NCI-H1930 (cell line): Measurements from ENCODE around the gene HOMER3.
"Not testable (repeated sequence)": the region's sequence is repeated elsewhere in the genome, so short reads cannot be mapped to it uniquely, and the experiment has no call there.

ENCODE experiments used
- DNase-seq, 2 experiments: peaks; one replicate each; lab custom pipeline; 2025; lab: John Stamatoyannopoulos, UW

HOMER3 gene

GRCh38 chr19:18924684-18925213, 16.3 kb downstream of the HOMER3 start:
- no peak for DNase-seq

- DNase-seq, result no peak
Observed at GRCh38 chr19:18922228-18922985, 18.6 kb downstream of the HOMER3 start.

GRCh38 chr19:18921593-18921992, 19.4 kb downstream of the HOMER3 start:
- DNase-seq, result no peak

- no peak for DNase-seq
Observed at GRCh38 chr19:18920400-18920799, 20.6 kb downstream of the HOMER3 start.

GRCh38 chr19:18919900-18920214, 21.2 kb downstream of the HOMER3 start:
- no peak for DNase-seq

- DNase-seq, result peak; percentile 92 to 93
Observed at GRCh38 chr19:18919086-18919899, 21.7 kb downstream of the HOMER3 start, which contains the start of the genes COPE and DDX49. Gene COPE (minus strand): TSS chr19:18919387. CDS start chr19:18919348, 39 bp downstream. Gene DDX49 (plus strand): TSS chr19:18919715. CDS start chr19:18919742, 27 bp downstream.

GRCh38 chr19:18917593-18917992, 23.4 kb downstream of the HOMER3 start:
- not testable (repeated sequence) for DNase-seq

GRCh38 chr19:18915639-18916038, 25.4 kb downstream of the HOMER3 start:
- peak in 1 of 2 experiments; percentile 4 for DNase-seq

GRCh38 chr19:18913466-18913865, 27.6 kb downstream of the HOMER3 start:
- no peak for DNase-seq

- no peak for DNase-seq
Observed at GRCh38 chr19:18912933-18913332, 28.1 kb downstream of the HOMER3 start.

- DNase-seq, result no peak
Observed at GRCh38 chr19:18910801-18911436, 30.1 kb downstream of the HOMER3 start.

GRCh38 chr19:18910010-18910409, 31.0 kb downstream of the HOMER3 start:
- no peak for DNase-seq

- DNase-seq, result no peak
Observed at GRCh38 chr19:18908917-18909619, 31.9 kb downstream of the HOMER3 start.

GRCh38 chr19:18906605-18907519, 34.2 kb downstream of the HOMER3 start:
- no peak for DNase-seq

- no peak for DNase-seq
Observed at GRCh38 chr19:18905513-18906236, 35.3 kb downstream of the HOMER3 start.

GRCh38 chr19:18905058-18905456, 36.0 kb downstream of the HOMER3 start:
- DNase-seq, result no peak

GRCh38 chr19:18904334-18905057, 36.5 kb downstream of the HOMER3 start:
- no peak for DNase-seq

- no peak for DNase-seq
Observed at GRCh38 chr19:18903156-18904037, 37.6 kb downstream of the HOMER3 start.
